ENCODE results near the gene GTF3C1.

The GTF3C1 gene

DNA sequence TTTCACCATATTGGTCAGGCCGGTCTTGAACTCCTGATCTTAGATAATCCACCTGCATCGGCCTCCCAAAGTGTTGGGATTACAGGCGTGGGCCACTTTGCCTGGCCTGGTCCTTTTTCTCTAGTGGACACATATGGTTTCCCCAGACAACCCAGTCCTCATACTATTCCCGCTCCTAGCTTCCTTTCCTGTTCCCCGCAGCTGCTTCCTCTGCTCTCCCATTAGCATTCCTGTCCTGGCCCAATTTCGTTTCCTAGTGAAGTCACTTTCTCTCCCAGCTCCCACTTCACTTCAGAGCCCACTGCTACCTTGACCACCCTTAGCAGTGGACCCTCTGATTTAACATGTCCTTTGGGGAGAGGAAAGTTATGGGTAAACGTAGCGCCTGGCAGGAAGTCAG lies 11.5 kb upstream of the GTF3C1 start:
- no peak for DNase-seq (ENCODE audit: low read depth in 2 of 2)

DNA sequence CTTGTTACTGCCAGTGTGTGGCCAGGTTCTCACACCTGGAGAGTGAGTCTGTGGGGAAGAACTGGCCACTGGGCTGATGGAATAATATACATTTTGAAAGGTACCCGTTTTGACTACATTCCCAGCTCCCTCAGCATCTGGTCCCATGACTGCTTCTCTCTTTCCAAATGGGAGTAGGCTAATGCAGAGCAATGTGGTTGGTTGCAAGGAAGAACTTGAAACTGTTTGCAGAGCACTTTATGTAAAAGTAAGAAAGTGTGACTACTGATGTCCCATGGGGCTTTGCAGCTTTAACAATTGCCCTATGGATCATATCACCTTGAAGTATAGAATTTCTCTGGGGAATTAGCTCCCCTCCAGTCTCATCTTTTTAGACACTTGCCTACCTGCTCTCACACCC lies 9.2 kb upstream of the GTF3C1 start:
- DNase-seq (ENCODE audit: low read depth in 2 of 2), result no peak

- DNase-seq (ENCODE audit: low read depth in 2 of 2), result no peak
These were observed 8.7 kb upstream of the GTF3C1 start for GRCh38 chr16:27558434-27558833.

- DNase-seq (ENCODE audit: low read depth in 2 of 2), result no peak
These were observed 6.8 kb upstream of the GTF3C1 start for GRCh38 chr16:27556471-27556870.

- no peak for DNase-seq (ENCODE audit: low read depth in 2 of 2)
These were observed 1.3 kb upstream of the GTF3C1 start for GRCh38 chr16:27551036-27551435.

- no peak for DNase-seq (ENCODE audit: low read depth in 2 of 2)
These were observed 838 bp upstream of the GTF3C1 start for GRCh38 chr16:27550582-27550920.

DNA sequence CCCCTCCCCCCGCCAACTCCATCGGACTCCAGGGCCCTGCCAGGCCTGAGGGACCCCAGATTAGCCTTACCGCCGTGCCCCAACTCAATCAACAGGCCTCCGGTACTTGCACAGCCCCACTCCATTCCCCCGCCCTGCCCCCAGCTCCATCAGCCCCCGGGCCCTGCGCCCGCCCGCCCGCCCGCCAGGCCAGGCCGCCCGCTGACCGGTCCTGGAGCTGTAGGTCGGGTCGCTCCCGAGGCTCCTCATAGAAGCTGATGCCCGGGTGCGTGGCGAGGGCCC lies 308 bp downstream of the GTF3C1 start:
- DNase-seq (ENCODE audit: low read depth in 2 of 2), result no peak

DNA sequence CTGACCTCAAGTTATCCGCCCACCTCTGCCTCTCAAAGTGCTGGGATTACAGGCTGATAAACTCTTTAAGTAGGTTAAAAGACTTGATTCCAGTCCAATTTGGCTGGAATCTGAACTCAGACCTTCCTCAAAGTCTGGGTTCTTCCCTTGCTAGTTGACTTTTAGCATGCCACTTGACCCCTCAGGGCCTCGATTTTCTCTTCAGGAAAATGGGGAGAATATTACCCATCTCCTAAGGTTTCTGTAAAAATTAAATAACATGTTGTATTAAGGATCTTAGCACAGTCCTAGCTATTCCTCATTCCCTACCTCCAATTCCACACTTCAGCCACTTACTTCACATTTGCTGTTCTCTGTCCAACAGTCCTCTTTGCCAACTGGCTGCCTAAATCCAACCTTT lies 1.9 kb downstream of the GTF3C1 start:
- DNase-seq (ENCODE audit: low read depth in 2 of 2), result no peak

DNA sequence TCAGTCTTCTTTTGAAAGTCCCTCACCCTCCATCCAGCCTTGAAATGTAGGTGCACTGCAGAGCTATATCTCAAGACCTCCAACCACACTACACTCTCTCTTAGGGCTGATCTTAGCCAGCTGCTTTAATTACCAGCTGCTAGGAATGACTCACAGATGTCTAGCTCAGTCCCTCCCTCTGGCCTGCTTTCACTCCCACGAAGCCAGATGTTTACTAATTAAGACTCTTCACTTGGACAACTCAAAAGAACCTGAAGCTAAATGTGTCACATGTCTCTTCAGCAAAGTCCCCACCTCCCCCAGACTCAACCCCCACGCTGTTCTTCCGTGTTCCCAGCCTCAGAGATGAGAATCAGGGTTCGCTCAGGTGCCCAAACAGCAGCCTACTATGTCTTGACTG lies 2.6 kb downstream of the GTF3C1 start:
- no peak for DNase-seq (ENCODE audit: low read depth in 2 of 2)

DNA sequence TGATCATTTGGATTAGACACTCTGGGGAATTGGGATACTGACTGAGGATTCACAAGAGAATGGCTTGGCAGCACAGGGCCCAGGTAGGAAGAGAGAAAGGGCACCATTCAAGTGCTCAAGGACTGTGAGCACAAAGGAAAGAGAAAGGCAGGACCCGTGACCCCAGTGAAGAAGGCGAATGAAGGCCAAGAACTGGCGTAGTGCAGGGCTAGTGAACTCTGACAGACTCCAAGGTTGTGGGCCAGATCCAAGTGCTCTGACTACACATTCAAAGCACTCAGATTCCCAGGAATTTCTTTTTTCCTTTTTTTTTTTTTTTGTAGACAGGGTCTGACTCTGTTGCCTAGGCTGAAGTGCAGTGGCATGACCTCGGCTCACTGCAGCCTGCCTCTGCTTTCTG lies 5.0 kb downstream of the GTF3C1 start:
- no peak for DNase-seq (ENCODE audit: low read depth in 2 of 2)

GRCh38 chr16:27543801-27544200 lies 5.9 kb downstream of the GTF3C1 start:
- no peak for DNase-seq (ENCODE audit: low read depth in 2 of 2)

DNA sequence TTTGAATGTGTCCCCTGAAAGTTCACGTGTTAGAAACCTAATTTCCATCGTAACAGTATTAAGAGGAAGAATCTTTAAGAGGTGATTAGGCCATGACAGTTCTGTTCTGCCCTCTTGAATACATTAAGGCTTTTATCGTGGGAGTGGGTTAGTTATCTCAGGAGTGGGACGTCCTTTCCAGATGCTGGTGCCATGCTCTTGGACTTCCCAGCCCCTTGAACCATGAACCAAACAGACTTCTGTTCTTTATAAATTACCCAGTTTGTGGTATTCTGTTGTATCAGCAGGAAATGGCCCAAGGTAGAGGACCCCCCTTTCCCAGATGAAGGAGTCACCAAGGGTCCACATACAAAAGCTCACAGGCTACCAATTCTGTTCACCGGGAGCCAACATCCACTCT lies 10.1 kb downstream of the GTF3C1 start:
- no peak for DNase-seq (ENCODE audit: low read depth in 2 of 2)

DNA sequence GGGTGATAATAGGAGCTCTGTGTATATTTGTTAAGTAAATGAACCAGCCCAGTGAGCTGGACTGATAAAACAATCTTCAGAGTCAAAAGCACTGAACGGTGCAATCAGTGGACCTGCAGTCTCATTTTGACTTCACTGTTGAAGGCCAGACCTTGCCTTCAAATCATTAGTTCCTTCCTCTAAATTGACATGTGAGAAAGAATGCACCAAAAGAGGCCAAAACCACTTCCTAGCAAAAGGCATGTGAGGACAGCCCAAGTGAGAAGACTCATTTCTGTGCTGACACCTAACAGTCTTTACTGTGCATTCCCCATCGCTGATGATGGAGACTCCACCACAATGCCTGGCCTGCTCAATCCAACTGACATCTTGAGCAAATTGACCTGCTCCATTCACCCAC lies 10.6 kb downstream of the GTF3C1 start:
- no peak for DNase-seq (ENCODE audit: low read depth in 2 of 2)

- DNase-seq (ENCODE audit: low read depth in 2 of 2), result no peak
These were observed 11.2 kb downstream of the GTF3C1 start for GRCh38 chr16:27538528-27538927.

- no peak for DNase-seq (ENCODE audit: low read depth in 2 of 2)
These were observed 15.5 kb downstream of the GTF3C1 start for GRCh38 chr16:27534256-27534655.

DNA sequence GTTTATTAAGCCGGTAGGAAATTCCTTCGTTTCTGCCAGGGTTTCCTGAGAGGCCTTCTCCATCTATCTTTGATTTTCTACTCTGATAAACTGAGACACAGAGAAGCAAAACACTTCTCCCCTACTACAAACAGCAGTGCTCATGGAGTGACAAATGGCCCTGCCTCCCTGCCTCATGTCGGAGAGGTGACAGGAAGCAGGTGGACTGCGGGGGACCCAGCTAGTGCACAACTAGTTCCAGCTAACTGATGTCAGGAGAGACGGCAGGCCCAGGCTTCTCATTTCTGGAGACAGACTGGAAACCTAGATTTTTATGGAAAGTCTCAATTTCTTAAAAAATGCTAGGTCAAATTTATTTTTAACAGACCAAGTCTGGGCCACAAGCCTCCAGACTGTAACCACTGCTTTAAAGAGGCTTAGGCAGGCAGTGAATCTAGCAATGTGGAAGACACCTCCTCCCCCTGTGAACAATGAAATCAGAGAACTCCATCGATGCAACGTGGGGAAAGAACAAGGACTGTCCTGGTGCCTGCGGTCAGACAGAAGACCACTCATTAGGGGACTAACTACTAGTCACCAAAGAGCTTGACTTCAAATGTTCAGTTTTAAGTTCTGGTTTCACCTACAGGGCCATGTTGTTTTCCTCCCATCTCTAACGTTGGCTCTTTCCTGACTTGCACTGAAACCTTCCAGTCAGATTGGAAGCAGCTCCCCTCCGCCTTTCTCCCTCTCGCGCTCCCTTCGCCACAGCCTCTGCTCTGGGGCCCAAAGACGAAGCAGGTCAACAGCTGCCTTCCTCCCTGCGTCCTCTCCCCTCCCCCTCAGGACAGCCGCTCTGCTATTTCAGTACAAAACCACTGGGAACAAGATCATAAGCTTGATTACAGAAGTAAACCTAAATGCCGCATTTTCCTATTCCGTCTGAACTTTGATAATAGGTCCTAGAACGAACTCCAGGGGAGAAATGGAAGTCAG lies 17.6 kb downstream of the GTF3C1 start:
- no peak for DNase-seq (ENCODE audit: low read depth in 2 of 2)

GRCh38 chr16:27531186-27531585 lies 18.5 kb downstream of the GTF3C1 start:
- no peak for DNase-seq (ENCODE audit: low read depth in 2 of 2)

GRCh38 chr16:27529962-27530361 lies 19.8 kb downstream of the GTF3C1 start:
- DNase-seq (ENCODE audit: low read depth in 2 of 2), result no peak

DNA sequence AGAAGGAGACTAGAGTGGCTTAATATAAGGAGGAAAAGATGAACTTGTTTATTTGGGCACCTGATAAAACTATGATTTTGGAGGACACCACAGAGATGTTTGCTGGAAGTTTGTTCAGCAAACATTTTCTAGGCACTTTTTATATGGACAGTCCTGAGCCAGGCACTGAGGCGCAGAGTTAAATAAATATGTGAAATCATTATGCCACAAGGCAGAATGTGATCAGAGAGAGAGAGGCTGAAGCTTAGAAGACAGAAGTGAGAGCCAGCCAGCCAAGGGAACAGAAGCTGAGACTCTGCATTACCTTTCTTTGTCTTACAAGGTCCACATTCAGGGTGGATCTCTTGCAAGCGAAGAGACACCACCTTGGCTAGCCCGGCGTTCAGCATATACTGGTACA lies 21.4 kb downstream of the GTF3C1 start:
- no peak for DNase-seq (ENCODE audit: low read depth in 2 of 2)

GRCh38 chr16:27526180-27526579 lies 23.5 kb downstream of the GTF3C1 start:
- no peak for DNase-seq (ENCODE audit: low read depth in 2 of 2)

DNA sequence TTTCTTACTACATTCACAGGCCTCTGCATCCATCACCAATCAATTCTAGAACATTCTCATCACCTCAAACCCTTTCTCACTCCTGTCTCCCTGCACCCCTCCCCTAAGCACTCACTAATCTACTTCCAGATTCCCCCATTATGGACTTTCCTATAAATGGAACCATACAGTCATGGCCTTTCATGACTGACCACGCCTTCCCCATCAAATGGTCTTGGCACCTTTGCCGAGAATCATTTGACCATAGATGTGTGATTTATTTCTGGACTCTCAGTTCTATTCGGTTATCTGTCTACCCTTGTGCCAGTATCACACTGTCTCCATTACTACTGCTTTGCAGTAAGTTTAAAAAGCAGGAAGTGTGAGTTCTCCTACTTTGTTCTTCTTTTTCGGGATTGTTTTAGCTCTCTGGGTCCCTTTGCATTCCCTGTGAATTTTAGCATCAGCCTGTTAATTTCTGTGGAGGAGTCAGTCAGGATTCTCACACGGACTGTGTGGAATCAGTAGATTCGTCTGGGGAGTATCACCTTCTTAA lies 27.5 kb downstream of the GTF3C1 start:
- DNase-seq (ENCODE audit: low read depth in 2 of 2), result no peak

DNA sequence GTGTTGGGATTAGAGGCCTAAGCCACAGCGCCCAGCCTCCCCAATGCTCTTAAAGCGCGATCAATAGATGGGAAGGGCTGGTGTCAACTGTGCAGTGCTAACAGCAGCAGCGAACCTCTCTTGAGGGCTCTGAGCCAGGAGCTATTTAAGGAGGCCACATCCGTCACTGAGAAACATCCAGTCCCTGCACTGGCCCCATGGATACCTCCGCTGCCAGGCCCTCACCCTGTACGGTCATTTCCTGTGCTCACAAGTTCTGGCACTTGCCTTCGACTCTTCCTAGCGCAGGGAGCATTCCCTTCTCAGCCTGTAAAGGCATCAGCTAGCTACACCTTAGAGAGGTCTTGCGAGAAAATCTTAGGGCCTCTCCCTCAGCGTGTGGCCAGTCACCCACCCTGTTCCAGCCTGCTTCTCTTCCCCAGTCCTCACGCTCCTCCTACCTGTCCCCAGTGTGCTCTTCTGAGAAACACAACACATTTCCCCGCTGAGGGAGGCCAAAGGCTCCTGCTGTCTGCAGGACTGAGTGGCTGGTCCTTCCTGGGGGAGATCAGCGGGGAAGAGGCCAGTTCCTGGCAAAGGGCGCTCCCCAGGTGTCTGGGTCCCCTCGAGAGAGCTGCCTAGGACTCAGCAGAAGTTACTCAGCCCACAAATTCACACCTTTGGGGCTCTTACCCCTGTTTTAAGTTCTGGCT lies 28.6 kb downstream of the GTF3C1 start:
- no peak for DNase-seq (ENCODE audit: low read depth in 2 of 2)

GRCh38 chr16:27518226-27518625 lies 31.5 kb downstream of the GTF3C1 start:
- DNase-seq (ENCODE audit: low read depth in 2 of 2), result no peak

Data from stimulated activated CD4-positive, alpha-beta T cell treated with anti-CD3 and anti-CD28 coated beads, Interleukin-15, amount 100 ng/mL, for 48 hours (primary cell).